Stimulated activated CD8-positive, alpha-beta memory T cell treated with anti-CD3 and anti-CD28 coated beads, Interleukin-15, amount 100 ng/mL, for 4 hours (primary cell): ENCODE results near the gene PITPNM1.

Experiments
- DNase-seq, 2 donors: peaks; one replicate each; pipeline ENCODE4 v3.0.0-alpha.2; 2020; ENCODE audit warnings: low read depth in 2 of 2

Gene PITPNM1

DNA sequence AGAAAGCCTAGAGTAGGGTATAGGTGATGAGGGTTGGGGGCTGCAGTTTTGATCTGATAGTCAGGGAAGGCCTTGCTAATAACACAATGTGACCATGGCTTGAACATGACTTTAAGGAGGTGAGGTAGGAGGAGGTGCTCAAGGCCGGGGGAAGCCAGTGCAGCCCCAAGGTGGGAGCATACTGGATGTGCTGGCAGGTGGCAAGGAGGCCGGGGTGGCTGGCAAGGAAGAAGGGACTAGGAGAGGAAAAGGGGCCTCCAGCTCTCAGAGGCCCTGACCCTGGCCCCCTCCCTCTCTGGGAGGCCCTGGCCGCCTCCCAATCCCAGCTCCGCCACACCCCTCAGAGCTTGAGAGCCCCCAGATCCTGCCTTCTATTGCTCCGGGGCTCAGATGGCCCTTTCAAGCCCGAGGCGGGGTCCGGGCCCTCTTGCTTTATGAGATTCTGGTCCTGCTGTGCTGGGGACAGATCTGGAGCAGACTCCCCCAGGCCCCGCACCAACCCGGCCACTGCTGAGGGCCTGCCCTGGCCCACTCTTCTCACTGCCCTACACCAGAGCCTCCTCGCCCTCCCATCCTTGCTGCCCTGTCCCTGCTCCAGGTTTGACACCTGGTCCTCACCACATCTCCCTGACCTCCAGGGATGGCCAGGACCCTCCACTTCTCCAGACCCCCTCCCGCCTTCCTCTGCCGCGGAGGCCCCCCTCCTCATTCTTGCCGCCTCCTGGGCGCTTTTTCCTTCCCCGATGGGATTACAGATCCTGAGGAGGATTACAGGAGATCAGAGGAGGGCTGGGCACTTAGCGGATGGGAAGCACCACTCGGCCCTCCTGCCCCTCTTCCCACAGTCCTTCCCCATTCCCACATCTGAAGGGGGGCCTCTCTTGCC lies 1.8 kb downstream of the PITPNM1 start:
- DNase-seq = no peak

- no peak for DNase-seq
These were observed 2.7 kb downstream of the PITPNM1 start for GRCh38 chr11:67502328-67502979.

DNA sequence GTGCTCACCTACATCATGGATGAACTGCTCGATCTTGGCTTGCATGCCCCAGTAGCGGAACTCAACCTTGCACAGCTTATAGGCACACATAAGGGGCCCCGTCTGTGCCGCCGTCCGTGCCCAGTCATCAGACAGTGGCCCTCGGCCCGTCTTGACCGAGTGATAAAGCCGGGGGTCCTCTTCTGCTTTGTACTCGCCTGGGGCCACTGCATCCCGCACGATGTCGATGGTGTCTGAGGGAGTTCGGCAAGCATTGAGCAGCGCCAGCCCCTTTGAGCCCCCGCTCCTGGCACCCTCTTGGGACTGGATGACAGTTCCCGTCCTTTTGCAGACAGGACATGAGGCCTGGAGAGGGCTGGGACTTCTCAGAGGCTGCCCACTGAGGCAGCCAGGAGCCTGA lies 3.3 kb downstream of the PITPNM1 start:
- DNase-seq = no peak

DNA sequence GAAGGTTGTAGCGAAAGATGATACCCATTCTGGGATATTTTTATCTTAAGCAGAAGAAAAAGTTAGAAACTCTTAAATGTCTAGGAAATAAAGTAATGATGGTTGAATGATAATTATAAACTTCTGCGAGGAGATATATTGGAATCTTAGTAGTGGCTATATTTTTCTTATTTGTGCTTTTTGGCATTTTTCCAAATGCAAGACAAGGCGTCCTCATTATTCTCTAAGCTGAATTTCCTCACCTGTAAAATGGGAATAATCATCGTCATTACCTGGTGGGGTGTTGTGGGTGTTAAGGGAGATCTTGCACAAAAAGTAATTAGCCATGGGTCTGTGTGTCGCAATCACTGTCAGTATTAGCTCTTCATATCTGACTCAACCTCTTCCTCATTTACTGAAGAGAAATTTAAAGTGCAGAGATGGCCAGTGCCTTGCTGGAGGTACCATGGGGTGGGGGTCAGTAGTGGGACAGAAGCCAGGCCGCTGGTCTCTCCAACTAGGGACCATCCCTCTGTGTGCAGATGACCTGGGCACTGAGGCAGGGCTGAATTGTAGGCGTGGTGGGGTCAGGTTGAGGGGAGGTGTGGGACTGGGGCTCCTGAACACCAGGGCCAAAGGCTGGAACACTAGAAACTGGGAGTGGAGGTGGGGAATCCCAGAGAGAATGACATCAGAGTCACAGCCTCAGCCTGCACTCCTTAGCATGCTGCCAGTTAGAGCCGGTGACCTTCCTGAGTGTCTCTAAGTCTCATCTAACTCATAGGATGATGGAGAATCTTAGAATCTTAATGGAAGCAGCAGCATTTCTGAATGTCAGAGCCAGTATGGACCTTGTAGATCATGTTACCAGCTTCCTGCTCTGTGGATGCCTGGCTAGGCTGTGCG lies 4.1 kb downstream of the PITPNM1 start:
- no peak for DNase-seq

GRCh38 chr11:67500484-67500821 lies 4.7 kb downstream of the PITPNM1 start:
- no peak for DNase-seq

DNA sequence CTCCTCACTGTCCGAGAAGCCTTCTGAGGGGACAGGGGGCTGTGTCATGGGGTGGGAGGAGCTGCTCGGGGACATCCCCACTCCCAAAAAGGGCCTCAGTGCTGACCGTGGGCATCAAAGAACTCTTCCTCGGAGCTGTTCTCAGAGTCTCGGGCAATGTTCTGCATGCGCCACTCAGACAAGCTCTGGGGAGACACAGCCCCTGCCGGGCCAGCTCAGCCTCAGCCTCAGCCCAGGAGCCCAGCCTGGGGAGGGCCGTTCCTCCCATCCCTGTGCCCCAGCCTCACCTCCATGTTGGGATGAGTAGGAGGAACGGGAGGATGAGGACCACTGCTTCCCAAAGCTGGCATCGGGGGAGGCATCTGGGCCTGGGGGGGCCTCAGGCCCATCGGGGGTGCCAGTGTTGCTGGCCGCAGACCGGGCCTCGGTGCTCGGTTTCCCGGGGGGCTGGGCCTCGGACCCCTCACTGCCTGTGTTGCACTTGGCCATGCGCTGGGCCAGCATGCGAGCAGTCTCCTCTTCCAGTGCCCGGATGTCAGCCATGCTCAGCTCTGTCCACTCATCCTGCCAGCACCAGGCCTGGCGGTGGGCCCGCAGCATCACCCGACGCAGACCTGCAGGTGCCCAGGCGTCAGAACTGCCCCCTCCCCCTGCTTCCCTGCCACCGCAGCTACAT lies 5.2 kb downstream of the PITPNM1 start:
- no peak for DNase-seq

- no peak for DNase-seq
These were observed 6.6 kb downstream of the PITPNM1 start for GRCh38 chr11:67498544-67498972.

GRCh38 chr11:67497656-67498291 lies 7.4 kb downstream of the PITPNM1 start:
- DNase-seq = no peak

- DNase-seq = no peak
These were observed 9.1 kb downstream of the PITPNM1 start for GRCh38 chr11:67496113-67496512.

DNA sequence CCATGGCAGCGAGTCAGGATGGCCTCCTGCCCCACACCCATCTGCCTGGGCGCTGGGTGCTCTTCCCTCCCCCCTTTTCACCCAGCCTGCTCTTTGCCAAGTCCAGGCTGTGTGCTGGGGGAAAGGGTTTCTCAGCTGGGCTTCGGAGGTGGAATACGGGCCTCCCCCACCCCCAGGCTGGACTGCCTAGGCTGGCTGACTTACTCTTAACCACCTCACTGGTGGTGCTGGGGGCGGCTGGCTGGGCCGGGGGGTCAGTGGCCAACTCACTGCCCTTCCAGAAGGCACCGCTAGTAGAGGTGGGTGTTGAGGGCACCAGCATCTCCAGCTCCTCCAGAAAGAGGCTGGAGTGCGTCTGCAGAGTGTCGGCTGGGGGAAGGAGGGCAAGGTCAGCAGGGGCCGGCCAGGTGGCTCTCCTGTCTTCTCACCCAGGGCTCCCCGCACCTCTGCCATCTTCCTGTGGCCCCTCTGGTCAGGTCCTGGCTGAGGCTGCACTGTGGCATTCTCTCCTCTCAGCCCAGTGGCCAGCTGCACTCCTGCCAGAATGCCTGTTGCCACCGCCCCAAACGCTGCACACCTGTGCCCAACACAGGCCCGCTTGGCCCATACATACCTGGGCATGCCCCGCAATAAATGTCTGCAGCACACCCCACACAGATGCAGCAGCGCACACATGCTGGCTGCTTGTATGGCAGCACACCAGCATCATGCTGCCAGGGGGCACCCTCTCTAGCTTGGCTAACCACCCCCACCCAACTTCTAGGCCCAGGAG lies 9.7 kb downstream of the PITPNM1 start:
- DNase-seq = no peak

GRCh38 chr11:67494371-67495233 lies 10.6 kb downstream of the PITPNM1 start:
- DNase-seq = no peak

DNA sequence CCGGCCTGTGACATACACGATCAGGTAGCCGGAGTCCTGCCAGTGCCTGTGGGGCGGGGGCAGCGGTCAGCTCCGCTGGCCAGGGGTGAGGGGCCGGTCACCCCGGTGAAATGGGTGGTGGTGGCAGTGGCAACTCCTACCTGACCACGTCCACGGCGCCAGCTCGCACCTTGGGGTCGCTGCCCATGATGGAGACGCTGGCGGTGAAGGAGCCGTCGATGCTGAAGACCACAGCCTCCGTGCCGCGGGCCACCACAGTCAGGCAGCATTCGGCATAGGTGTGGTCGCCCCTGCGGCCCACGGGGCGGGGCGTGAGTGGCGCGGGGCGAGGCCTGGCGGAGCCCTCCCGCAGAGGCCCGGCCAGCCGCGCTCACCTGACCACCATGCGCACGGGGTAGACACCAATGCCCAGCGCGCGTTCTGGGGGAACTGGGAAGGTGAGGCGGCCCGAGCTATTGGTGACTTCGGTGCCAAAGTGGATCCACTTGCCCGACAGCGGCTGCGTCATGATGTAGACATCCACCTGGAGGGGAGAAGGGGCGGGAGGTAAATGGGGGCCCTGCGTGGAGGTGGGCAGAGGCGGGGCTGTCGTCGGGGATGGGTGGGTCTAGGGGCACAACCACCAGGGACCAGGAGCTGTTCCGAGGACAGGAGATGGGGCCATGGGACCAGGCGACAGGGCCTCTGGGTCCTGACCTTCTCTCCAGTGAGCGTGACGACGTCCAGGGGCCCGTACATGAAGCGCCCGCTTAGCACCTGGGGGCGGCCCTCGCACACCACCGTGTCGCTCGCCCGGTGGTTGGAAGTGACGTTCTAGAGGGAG lies 11.4 kb downstream of the PITPNM1 start:
- no peak for DNase-seq

DNA sequence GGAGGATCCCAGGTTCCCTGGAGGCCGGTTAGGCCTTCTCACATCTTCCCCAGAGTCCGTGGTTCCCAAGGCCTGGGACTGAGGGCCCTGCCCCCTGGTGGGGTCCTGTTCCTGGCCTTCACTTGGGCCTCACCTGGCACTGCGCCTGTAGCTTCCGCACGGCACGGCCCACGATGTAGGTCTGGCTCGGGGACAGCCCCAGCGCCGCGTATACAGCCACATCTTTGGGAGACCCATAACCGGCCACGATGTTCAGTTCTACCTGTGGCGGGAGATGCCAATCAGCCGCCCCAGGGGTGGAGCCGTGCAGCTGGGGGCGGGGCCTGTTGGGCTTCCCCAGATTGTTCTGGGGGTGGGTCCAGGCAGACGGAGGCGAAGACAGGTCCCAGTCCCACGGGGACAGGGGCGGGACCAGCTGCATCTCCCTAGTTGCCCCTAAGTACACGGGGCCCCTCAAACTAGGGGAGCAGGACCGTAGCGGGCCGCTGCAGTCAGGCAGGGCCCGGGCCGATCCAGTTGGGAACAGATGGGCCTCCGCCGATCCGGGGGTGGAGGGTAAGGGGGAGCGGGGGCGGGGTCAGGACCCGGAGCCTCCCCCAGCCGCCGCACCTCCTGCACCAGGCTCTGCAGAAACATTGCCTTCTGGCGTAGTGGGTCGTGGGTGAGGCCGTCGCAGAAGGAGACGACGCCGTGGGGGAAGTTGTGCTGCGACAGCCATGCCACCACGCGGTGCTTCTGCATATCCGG lies 12.2 kb downstream of the PITPNM1 start:
- no peak for DNase-seq

DNA sequence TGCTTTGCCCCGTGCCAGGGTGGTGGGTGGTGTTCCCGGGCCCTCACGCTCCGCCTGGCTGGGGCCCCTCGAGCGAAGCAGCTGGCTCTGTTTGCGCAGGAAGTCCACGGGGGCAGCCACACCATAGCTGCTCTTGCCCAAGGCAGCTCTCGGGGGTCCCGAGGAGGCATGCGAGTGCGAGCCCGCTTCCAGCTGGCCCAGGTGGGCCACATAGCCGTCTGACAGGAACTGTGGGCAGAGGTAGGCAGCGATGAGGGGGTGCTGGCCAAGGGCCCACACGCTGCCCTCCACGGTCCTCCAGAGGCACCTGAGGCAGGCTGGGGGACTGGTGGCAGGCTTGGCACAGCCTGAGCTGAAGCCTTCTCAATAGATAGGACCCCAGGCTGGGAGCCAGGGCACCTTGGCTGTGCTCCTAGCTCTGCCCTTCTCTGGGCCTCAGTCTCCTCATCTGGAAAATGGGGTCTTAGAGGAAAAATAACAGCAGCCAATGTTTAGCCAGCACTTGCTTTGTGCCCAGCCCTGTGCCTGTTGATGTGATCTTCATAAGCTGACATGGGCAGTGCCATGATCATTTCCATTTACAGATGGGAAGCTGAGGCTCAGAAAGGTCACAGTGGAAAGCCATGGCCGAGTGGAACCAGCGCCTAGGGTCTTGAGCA lies 13.0 kb downstream of the PITPNM1 start:
- DNase-seq = no peak

- DNase-seq = no peak
These were observed 13.7 kb downstream of the PITPNM1 start for GRCh38 chr11:67491276-67492068.

- DNase-seq = no peak
These were observed 14.5 kb downstream of the PITPNM1 start for GRCh38 chr11:67490727-67491065.
